Testis (tissue), 2 donors: ENCODE results near the gene LDHAL6A.

Source experiments
- CTCF ChIP-seq, 3 experiments: fragments of 450-650 bp in 2 of 3; fragments of 200-600 bp in 1 of 3; sonication (generic) in 1 of 3; IDR thresholded peaks; one replicate each; pipeline ENCODE4 v1.5.1; 2016 to 2019; ENCODE audit warnings: antibody characterized with exemption in 3 of 3, mild to moderate bottlenecking in 2 of 3, moderate library complexity in 1 of 3
- POLR2A ChIP-seq: fragments of 450-650 bp; IDR thresholded peaks from one replicate; pipeline ENCODE4 v1.6.1; 2017; ENCODE audit warnings: antibody characterized with exemption, mild to moderate bottlenecking, moderate library complexity

GRCh38 chr11:18452927-18453326 lies 2.7 kb upstream of the LDHAL6A start:
- TF ChIP-seq CTCF (IDR thresholded peaks at IDR 0.05) (no peak), POLR2A (no peak)
